Parathyroid adenoma (tissue), 2 donors: ENCODE results near the gene APOL4.
A peak's percentile ranks its signal among the peaks of the same experiment; 100 is the strongest.

Experiments used
- H2AFZ ChIP-seq: fragments of 300-600 bp; sonication (generic); one replicate; pipeline ENCODE4 v1.7.0; 2017; ENCODE audit warnings: antibody characterized with exemption, mild to moderate bottlenecking
- H3K27ac ChIP-seq: fragments of 300-600 bp; sonication (generic); one replicate; pipeline ENCODE4 v1.7.0; 2017
- H3K27me3 ChIP-seq: fragments of 300-600 bp; sonication (generic); one replicate; pipeline ENCODE4 v1.7.0; 2017; ENCODE audit warnings: low read length; ENCODE audit not compliant: control insufficient read depth, insufficient read depth
- H3K36me3 ChIP-seq: fragments of 300-600 bp; sonication (generic); one replicate; pipeline ENCODE4 v1.7.0; 2017; ENCODE audit warnings: low read length; ENCODE audit not compliant: control insufficient read depth, insufficient read depth
- H3K4me1 ChIP-seq: fragments of 300-600 bp; sonication (generic); one replicate; pipeline ENCODE4 v1.7.0; 2017; ENCODE audit warnings: control low read depth
- H3K4me2 ChIP-seq: fragments of 300-600 bp; sonication (generic); one replicate; pipeline ENCODE4 v1.7.0; 2017; ENCODE audit warnings: low read length
- H3K4me3 ChIP-seq: fragments of 300-600 bp; sonication (generic); one replicate; pipeline ENCODE4 v1.7.0; 2017; ENCODE audit warnings: low read depth, low read length
- H3K79me2 ChIP-seq: fragments of 300-600 bp; sonication (generic); one replicate; pipeline ENCODE4 v1.7.0; 2017; ENCODE audit warnings: control low read depth
- H3K9ac ChIP-seq: fragments of 300-600 bp; sonication (generic); one replicate; pipeline ENCODE4 v1.7.0; 2017; ENCODE audit warnings: mild to moderate bottlenecking
- H3K9me3 ChIP-seq: fragments of 300-600 bp; sonication (generic); one replicate; pipeline ENCODE4 v1.7.0; 2017; ENCODE audit warnings: low read length; ENCODE audit not compliant: control insufficient read depth
- CTCF ChIP-seq: fragments of 300-600 bp; sonication (generic); IDR thresholded peaks from one replicate; pipeline ENCODE4 v1.7.0; 2017; ENCODE audit warnings: antibody characterized with exemption, mild to moderate bottlenecking
- donor health status: primary hyperparathyroidism.

The APOL4 gene

GRCh38 chr22:36197514-36198146 lies 4.0 kb downstream of the APOL4 start:
- Histone ChIP-seq H3K27ac (peak overlapping the region; percentile 24), H3K36me3 (no peaks in the 10 kb centered on the region), H2AFZ (no peak overlapping the region), H3K27me3 (no peaks in the 10 kb centered on the region), H3K79me2 (no peaks in the 10 kb centered on the region), H3K4me3 (no peak overlapping the region), H3K9ac (no peak overlapping the region), H3K9me3 (no peaks in the 10 kb centered on the region), H3K4me1 (no peaks in the 10 kb centered on the region), H3K4me2 (no peak overlapping the region)
- no peak for TF ChIP-seq CTCF

- Histone ChIP-seq H3K9ac (no peak overlapping the region), H3K79me2 (no peaks in the 10 kb centered on the region), H3K4me1 (no peaks in the 10 kb centered on the region), H3K36me3 (no peaks in the 10 kb centered on the region), H3K27ac (peak overlapping the region; percentile 11), H3K9me3 (no peaks in the 10 kb centered on the region), H2AFZ (no peak overlapping the region), H3K4me2 (no peak overlapping the region), H3K4me3 (no peak overlapping the region), H3K27me3 (no peaks in the 10 kb centered on the region)
- TF ChIP-seq CTCF = no peak
These were observed 4.6 kb downstream of the APOL4 start for GRCh38 chr22:36197065-36197440.

- Histone ChIP-seq H3K36me3 (no peaks in the 10 kb centered on the region), H3K4me3 (no peak overlapping the region), H3K79me2 (no peaks in the 10 kb centered on the region), H3K4me2 (no peak overlapping the region), H3K4me1 (no peaks in the 10 kb centered on the region), H3K9me3 (no peaks in the 10 kb centered on the region), H3K27me3 (no peaks in the 10 kb centered on the region), H2AFZ (no peak overlapping the region), H3K27ac (peak overlapping the region; percentile 11), H3K9ac (no peak overlapping the region)
- TF ChIP-seq CTCF = no peak
These were observed 5.2 kb downstream of the APOL4 start for GRCh38 chr22:36196254-36197064.

GRCh38 chr22:36194971-36195370 lies 6.6 kb downstream of the APOL4 start:
- H3K4me1 ChIP-seq = no peaks in the 10 kb centered on the region
- H2AFZ ChIP-seq = no peak overlapping the region
- no peak overlapping the region for H3K4me3 ChIP-seq
- TF ChIP-seq CTCF = peak; percentile 57
- no peaks in the 10 kb centered on the region for H3K36me3 ChIP-seq
- no peaks in the 10 kb centered on the region for H3K27me3 ChIP-seq
- no peaks in the 10 kb centered on the region for H3K79me2 ChIP-seq
- no peak overlapping the region for H3K27ac ChIP-seq
- H3K4me2 ChIP-seq = no peak overlapping the region
- H3K9ac ChIP-seq = no peak overlapping the region
- no peaks in the 10 kb centered on the region for H3K9me3 ChIP-seq

- no peak overlapping the region for H3K4me3 ChIP-seq
- H2AFZ ChIP-seq = no peak overlapping the region
- H3K4me1 ChIP-seq = no peaks in the 10 kb centered on the region
- H3K9ac ChIP-seq = no peak overlapping the region
- H3K27ac ChIP-seq = no peak overlapping the region
- H3K27me3 ChIP-seq = no peaks in the 10 kb centered on the region
- no peaks in the 10 kb centered on the region for H3K79me2 ChIP-seq
- TF ChIP-seq CTCF = no peak
- no peaks in the 10 kb centered on the region for H3K36me3 ChIP-seq
- no peak overlapping the region for H3K4me2 ChIP-seq
- no peaks in the 10 kb centered on the region for H3K9me3 ChIP-seq
These were observed 7.2 kb downstream of the APOL4 start for GRCh38 chr22:36194385-36194784.
